Measurements from ENCODE around the gene LAMA5.

DNA sequence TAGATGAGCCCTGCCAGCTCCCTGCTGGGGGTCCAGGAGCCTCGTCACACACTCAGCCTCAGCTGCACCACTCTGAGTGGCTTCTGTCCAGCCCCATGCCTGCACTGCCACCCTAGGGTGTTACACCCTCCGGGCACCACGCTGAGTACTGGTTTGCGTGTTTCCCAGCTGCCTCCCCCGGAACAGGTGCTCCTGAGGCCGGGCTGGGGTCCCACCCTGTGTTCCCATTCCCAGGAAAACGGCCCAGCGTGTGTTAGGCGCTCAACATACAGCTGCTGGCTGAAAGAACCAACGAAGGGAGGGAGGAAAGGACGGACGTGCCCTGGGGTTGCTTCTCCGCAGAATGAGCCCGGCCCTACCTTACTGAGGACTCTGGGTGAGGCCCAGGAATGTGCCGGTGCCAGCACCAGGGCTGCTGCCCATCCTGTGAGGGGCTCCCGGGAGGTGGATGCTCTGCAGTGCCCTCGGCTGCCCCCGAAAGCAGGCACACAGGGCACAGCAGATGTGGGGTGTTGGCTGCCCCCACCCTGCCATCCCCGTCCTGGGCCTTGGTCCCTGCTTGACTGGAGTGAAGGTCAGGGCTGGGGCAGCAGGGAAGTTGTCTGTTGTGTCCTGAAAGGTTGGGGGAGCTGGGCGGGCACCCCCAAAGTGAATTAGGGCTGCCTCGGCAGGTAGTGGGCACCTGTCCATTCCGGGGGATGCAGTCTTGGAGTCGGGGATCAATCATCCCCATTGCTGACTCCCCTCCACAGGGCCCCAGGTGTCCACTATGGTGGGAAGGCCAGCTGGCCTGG is 16.3 kb downstream of the LAMA5 start:
- TF ChIP-seq, protein P1, sequence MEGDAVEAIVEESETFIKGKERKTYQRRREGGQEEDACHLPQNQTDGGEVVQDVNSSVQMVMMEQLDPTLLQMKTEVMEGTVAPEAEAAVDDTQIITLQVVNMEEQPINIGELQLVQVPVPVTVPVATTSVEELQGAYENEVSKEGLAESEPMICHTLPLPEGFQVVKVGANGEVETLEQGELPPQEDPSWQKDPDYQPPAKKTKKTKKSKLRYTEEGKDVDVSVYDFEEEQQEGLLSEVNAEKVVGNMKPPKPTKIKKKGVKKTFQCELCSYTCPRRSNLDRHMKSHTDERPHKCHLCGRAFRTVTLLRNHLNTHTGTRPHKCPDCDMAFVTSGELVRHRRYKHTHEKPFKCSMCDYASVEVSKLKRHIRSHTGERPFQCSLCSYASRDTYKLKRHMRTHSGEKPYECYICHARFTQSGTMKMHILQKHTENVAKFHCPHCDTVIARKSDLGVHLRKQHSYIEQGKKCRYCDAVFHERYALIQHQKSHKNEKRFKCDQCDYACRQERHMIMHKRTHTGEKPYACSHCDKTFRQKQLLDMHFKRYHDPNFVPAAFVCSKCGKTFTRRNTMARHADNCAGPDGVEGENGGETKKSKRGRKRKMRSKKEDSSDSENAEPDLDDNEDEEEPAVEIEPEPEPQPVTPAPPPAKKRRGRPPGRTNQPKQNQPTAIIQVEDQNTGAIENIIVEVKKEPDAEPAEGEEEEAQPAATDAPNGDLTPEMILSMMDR (conservative IDR thresholded peaks at IDR 0.05; ENCODE audit: low read length) = no peak
- no peak for TF ChIP-seq EZH2phosphoT487 (IDR thresholded peaks at IDR 0.05; ENCODE audit: borderline replicate concordance, low read depth, low read length)

Data from OCI-LY7 (cell line).